ENCODE measurements around the gene RAB11B.
"Not testable (repeated sequence)": the region's sequence is repeated elsewhere in the genome, so short reads cannot be mapped to it uniquely, and the experiment has no call there.

The RAB11B gene

GRCh38 chr19:8389891-8390616 is at the start of gene RAB11B:
Gene RAB11B (plus strand): TSS chr19:8390360. CDS start chr19:8390417, 57 bp downstream.
- DNase-seq (ENCODE audit: low read depth, low spot score) = peak; percentile 97

GRCh38 chr19:8341504-8341903 is 48.7 kb upstream of the RAB11B start:
- not testable (repeated sequence) for DNase-seq (ENCODE audit: low read depth, low spot score)

GRCh38 chr19:8342316-8342683 is 47.9 kb upstream of the RAB11B start:
- no peak for DNase-seq (ENCODE audit: low read depth, low spot score)

- DNase-seq (ENCODE audit: low read depth, low spot score) = peak; percentile 78
Observed at GRCh38 chr19:8342684-8343482, 47.3 kb upstream of the RAB11B start, which contains the start of gene KANK3. Gene KANK3 (minus strand): TSS chr19:8343262. CDS start chr19:8337828, 5,434 bp downstream.

- DNase-seq (ENCODE audit: low read depth, low spot score) = no peak
Observed at GRCh38 chr19:8343483-8343844, 46.7 kb upstream of the RAB11B start.

GRCh38 chr19:8349629-8350372 is 40.4 kb upstream of the RAB11B start:
- not testable (repeated sequence) for DNase-seq (ENCODE audit: low read depth, low spot score)

GRCh38 chr19:8352134-8352827 is 37.9 kb upstream of the RAB11B start:
- DNase-seq (ENCODE audit: low read depth, low spot score) = no peak

GRCh38 chr19:8352845-8353244 is 37.3 kb upstream of the RAB11B start:
- not testable (repeated sequence) for DNase-seq (ENCODE audit: low read depth, low spot score)

GRCh38 chr19:8355631-8356402 is 34.3 kb upstream of the RAB11B start:
- no peak for DNase-seq (ENCODE audit: low read depth, low spot score)

- DNase-seq (ENCODE audit: low read depth, low spot score) = no peak
Observed at GRCh38 chr19:8357007-8357521, 33.1 kb upstream of the RAB11B start.

- no peak for DNase-seq (ENCODE audit: low read depth, low spot score)
Observed at GRCh38 chr19:8358948-8359347, 31.2 kb upstream of the RAB11B start.

- DNase-seq (ENCODE audit: low read depth, low spot score) = no peak
Observed at GRCh38 chr19:8360196-8360595, 30.0 kb upstream of the RAB11B start.

GRCh38 chr19:8361921-8362793 is 28.0 kb upstream of the RAB11B start:
- DNase-seq (ENCODE audit: low read depth, low spot score) = no peak

GRCh38 chr19:8363803-8364771 is 26.1 kb upstream of the RAB11B start, which contains the start of gene ANGPTL4:
Gene ANGPTL4 (plus strand): TSS chr19:8364155. CDS start chr19:8364322, 167 bp downstream.
- peak; percentile 2 for DNase-seq (ENCODE audit: low read depth, low spot score)

GRCh38 chr19:8366121-8366581 is 24.0 kb upstream of the RAB11B start:
- DNase-seq (ENCODE audit: low read depth, low spot score) = no peak

GRCh38 chr19:8366961-8367326 is 23.2 kb upstream of the RAB11B start:
- no peak for DNase-seq (ENCODE audit: low read depth, low spot score)

- no peak for DNase-seq (ENCODE audit: low read depth, low spot score)
Observed at GRCh38 chr19:8367327-8368001, 22.7 kb upstream of the RAB11B start.
